Vagina (tissue), 2 donors: ENCODE results near the gene AGK.

Experiments
- POLR2A ChIP-seq, 2 donors: fragments of 450-650 bp; IDR thresholded peaks; one replicate each; pipeline ENCODE4 v1.6.1; 2017; ENCODE audit warnings: antibody characterized with exemption in 2 of 2, mild to moderate bottlenecking in 2 of 2, moderate library complexity in 2 of 2
- POLR2AphosphoS5 ChIP-seq, 2 donors: sonication (generic); formaldehyde crosslinking; IDR thresholded peaks; one replicate each; pipeline ENCODE4 v1.9.0; 2017; ENCODE audit warnings: antibody characterized with exemption in 2 of 2, mild to moderate bottlenecking in 2 of 2, low read depth in 1 of 2; ENCODE audit not compliant: insufficient read depth in 1 of 2
- TF ChIP-seq, protein P1 (sequence below), 3 experiments: fragments of 450-650 bp in 2 of 3; fragments of 200-600 bp in 1 of 3; sonication (generic) in 1 of 3; IDR thresholded peaks; one replicate each; pipeline ENCODE4 v1.5.1; 2017 to 2019; ENCODE audit warnings: antibody characterized with exemption in 3 of 3, mild to moderate bottlenecking in 2 of 3, moderate library complexity in 2 of 3

DNA sequence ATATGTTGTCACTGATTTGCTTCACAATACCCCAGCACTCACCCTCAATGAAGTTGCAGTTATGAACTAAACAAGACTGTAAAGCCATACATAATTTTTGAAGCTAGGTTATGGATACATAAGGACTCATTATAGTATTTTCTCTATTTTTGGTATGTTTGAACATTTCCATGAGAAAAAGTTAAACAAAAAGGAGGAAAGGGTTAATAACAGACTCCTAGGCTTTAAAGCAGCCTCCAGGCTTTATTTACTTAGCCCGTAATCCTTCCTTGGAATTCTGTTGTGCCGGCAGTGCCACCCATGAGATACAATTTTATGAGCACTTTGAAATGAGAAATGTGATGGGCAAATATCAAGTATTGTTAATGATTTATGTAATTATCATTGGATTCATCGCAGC lies 152.9 kb downstream of the AGK start:
- TF ChIP-seq, protein P1, sequence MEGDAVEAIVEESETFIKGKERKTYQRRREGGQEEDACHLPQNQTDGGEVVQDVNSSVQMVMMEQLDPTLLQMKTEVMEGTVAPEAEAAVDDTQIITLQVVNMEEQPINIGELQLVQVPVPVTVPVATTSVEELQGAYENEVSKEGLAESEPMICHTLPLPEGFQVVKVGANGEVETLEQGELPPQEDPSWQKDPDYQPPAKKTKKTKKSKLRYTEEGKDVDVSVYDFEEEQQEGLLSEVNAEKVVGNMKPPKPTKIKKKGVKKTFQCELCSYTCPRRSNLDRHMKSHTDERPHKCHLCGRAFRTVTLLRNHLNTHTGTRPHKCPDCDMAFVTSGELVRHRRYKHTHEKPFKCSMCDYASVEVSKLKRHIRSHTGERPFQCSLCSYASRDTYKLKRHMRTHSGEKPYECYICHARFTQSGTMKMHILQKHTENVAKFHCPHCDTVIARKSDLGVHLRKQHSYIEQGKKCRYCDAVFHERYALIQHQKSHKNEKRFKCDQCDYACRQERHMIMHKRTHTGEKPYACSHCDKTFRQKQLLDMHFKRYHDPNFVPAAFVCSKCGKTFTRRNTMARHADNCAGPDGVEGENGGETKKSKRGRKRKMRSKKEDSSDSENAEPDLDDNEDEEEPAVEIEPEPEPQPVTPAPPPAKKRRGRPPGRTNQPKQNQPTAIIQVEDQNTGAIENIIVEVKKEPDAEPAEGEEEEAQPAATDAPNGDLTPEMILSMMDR (IDR thresholded peaks at IDR 0.05), result no peak
- TF ChIP-seq POLR2AphosphoS5 (IDR thresholded peaks at IDR 0.05; ENCODE audit: insufficient read depth in 1 of 2, low read depth in 1 of 2) (no peak), POLR2A (IDR thresholded peaks at IDR 0.05) (no peak)
